NCI-H2107 treated with DMSO at 0.1 percent for 48 hours (cell line): ENCODE measurements around the gene GMPR2.
A peak's percentile ranks its signal among the peaks of the same experiment; 100 is the strongest.
"Not testable (repeated sequence)": the region's sequence is repeated elsewhere in the genome, so short reads cannot be mapped to it uniquely, and the experiment has no call there.

Experiments used
- DNase-seq: peaks from one replicate; lab custom pipeline; 2025; ENCODE audit not compliant: unreplicated experiment; lab: John Stamatoyannopoulos, UW

Gene GMPR2

DNA sequence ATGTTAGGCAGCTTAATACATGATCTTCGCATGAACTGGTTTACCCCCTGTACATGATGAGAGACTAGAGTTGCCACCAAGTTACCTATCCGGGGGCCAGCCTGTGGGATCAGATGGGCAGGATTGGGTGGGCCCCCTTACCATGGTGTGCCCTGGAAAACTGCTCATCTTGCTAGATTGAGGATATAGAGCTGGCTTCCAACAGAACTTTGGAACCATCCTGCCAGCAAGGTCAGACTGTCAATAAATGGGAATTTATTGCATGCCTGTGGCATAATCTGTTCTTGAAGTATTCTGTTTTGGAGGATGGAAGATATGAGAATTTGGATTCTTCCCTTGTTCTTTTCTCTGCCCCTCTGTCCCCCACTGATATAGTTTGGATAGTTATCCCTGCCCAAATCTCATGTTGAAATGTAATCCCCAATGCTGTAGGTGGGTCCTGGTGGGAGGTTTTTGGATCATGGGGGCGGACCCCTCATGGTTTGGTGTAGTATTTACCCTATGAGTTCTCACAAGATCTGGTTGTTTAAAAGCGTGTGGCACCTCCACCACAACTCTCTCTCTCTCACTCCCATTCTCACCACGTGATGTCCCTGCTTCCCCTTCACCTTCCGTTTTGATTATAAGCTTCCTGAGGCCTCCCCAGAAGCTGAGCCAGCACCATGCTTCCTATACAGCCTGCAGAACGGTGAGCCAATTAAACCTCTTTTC is 33.8 kb upstream of the GMPR2 start:
- no peak for DNase-seq

DNA sequence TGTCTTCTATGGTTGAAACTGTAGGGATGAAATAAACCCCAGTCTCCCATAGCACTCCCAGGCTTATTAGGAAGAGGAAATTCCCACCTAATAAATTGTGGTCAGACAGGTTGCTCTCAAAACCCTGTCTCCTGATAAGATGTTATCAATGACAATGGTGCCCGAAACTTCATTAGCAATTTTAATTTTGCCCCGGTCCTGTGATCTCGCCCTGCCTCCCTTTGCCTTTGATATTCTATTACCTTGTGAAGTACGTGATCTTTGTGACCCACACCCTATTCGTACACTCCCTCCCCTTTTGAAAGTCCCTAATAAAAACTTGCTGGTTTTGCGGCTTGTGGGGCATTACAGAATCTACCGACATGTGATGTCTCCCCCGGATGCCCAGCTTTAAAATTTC is 30.2 kb upstream of the GMPR2 start:
- DNase-seq = not testable (repeated sequence)

GRCh38 chr14:24203249-24203886 is 29.4 kb upstream of the GMPR2 start:
- not testable (repeated sequence) for DNase-seq

- no peak for DNase-seq
Observed at GRCh38 chr14:24204163-24205146, 28.3 kb upstream of the GMPR2 start.

DNA sequence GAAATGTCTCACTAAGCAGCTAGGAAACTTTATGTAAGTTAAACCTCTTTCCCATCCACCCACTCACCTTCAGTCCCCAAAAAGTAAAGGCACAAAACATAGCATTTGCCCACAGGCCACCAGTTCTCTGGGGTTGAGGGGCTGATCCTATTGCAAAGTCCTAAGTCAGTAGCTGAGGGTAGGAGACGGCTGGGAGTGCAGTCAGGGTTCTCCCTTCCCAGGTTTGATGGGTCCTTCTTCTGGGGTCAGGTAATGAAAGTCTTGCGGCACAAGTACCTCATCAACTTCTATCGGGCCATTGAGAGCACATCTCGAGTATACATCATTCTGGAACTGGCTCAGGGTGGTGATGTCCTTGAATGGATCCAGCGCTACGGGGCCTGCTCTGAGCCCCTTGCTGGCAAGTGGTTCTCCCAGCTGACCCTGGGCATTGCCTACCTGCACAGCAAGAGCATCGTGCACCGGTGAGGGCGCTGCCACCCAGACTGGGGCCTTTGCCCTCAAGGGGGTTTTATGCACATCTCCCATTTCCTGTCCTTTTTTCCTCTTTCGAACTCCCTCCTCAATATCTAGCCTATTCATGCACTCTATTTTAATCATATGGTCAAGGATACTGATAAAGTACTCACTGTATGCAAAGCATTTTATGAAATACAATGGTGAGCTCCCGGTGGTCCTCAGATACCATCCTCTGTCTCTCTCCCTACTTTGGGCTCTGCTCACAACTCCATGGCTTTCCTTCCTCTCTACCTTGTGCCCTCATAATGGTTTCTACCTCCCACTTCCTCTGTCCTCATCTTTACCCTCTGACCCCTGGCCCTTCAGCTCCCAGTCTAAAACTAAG is 26.2 kb upstream of the GMPR2 start:
- DNase-seq = no peak

DNA sequence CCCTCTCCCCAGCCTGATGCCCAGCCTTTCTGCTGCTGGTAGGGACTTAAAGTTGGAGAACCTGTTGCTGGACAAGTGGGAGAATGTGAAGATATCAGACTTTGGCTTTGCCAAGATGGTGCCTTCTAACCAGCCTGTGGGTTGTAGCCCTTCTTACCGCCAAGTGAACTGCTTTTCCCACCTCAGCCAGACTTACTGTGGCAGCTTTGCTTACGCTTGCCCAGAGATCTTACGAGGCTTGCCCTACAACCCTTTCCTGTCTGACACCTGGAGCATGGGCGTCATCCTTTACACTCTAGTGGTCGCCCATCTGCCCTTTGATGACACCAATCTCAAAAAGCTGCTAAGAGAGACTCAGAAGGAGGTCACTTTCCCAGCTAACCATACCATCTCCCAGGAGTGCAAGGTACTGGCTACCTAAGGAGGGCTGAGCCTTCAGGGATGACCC is 25.6 kb upstream of the GMPR2 start:
- no peak for DNase-seq

- DNase-seq = no peak
Observed at GRCh38 chr14:24207625-24208024, 25.1 kb upstream of the GMPR2 start.

- DNase-seq = no peak
Observed at GRCh38 chr14:24211311-24211710, 21.4 kb upstream of the GMPR2 start.

GRCh38 chr14:24212924-24213865 is 19.5 kb upstream of the GMPR2 start, which contains the start of gene CHMP4A:
CHMP4A (minus strand) TSS chr14:24213488; CDS start chr14:24213439, 49 bp downstream.
- peak; percentile 95 for DNase-seq

- DNase-seq = no peak
Observed at GRCh38 chr14:24213866-24214662, 18.7 kb upstream of the GMPR2 start.

DNA sequence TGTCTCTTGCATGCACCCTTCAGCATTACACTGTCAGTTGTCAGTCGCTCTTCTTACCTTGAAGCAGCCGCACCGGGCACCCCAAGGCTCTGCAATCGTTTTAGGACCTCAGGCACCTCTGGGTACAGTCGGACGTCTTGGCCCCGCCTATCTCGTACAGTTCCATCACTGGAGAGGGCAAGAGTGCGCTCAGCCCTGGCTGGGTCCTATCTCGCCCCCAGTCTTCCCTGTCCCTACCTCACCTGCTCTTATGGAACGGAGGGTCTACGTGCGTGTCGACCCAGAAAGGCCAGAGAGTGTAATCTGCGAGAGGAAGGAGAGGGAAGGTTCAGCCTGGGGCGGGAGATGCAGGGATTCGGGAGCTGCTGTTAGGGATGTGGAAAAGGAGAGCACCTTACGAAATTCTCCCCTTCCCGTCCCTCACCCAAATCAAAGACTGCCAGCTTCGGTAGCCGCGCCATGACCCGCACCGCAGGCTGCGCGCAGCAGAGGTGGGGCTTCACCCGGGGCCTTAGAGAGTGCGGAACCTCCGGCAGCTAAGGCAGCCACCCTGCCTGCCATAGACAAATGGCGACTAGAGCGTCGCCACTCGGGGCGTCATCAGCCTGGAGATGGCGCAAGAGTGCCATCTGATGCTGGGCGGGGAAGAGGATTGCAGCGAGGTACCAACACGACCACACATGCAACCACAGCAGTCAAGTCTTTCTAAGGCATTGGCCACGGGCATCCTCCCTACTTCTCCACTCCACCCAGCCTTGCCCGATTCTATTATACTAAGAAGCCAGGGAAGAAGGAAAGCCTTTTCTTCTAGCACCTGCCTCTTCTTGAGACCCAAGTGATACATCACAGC is 17.0 kb upstream of the GMPR2 start, which contains the start of gene MDP1:
MDP1 (minus strand) TSS at position 572 of the 850 bp plus-strand sequence; CDS start at position 461, 111 bp downstream.
- DNase-seq = peak; percentile 90

DNA sequence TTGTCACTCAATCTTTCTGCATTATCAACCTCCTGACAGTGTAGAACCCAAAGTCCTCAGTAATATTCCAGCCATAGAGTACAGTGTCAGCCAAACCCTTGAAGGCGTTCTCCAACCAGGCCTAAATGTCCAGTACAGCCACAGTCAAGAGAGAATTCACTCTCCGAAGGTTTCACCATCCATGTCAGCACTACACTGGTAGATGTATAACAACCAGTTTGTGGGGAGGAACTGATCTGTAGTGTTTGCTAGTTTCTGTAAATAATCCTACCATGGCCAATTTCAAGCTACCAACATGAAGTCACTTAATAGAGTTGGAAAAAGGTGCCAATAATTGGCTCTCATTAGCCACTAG is 16.4 kb upstream of the GMPR2 start:
- DNase-seq = no peak

- DNase-seq = not testable (repeated sequence)
Observed at GRCh38 chr14:24216876-24217275, 15.9 kb upstream of the GMPR2 start.

DNA sequence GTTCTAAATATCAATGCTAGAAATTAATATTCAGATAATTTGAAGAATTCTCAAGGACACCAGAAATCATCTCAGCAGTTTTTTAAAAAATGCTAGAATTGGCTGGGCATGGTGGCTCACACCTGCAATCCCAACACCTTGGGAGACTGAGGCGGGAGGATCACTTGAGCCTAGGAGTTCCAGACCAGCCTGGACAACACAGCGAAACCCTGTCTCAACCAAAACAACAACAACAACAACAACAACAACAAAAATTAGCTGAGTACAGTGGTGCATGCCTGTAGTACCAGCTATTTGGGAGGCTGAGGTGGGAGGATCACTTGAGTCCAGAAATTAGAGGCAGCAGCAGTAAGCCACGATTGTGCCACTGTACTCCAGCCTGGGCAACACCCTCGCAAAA is 13.6 kb upstream of the GMPR2 start:
- DNase-seq = no peak

DNA sequence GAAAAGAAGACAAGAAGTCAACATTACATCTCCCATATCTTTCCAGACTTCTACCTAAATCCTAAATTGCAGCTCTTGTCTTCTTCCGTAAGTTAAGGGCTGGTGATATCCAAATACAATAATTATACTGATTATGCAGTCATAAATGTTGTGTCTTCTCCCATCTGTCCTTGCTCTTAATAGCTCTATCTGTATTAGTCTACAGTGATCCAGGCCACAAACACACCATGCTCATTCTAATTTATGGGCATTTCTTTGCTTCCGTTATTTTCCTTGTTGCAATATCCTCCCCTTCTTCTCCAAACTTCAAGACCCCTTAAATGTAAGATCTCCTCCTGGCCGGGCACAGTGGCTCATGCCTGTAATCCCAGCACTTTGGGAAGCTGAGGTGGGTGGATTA is 13.2 kb upstream of the GMPR2 start:
- no peak for DNase-seq

DNA sequence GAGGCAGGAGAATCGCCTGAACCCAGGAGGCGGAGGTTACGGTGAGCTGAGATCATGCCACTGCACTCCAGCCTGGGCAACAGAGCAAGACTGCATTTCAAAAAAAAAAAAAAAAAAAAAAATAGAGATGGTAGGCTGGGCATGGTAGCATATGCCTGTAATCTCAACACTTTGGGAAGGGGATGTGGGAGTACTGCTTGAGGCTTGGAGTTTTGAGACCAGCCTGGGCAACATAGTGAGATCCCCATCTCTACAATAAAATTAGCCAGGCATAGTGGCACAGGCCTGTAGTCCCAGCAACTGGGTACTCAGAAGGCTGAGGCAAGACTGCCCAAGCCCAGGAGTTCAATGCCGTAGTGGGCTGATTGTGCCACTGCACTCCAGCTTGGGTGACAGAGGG is 9.7 kb upstream of the GMPR2 start:
- not testable (repeated sequence) for DNase-seq

DNA sequence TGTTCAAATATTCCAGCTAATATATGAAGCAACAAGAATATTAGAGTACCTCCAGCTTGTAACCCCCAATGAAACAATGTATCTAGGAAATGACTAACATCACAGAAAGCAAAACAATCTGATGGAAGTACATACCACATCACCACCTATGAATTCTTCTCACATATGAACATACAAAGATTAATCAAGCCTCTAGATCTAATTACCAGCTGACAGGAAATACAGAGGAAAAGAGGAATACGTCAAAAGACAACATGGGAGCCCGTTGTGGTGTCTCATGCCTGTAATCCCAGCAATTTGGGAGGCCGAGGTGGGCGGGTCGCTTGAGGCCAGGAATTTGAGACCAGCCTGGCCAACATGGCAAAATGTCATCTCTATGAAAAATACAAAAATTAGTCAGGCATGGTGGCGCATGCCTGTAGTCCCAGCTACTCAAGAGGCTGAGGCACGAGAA is 8.1 kb upstream of the GMPR2 start:
- no peak for DNase-seq

DNA sequence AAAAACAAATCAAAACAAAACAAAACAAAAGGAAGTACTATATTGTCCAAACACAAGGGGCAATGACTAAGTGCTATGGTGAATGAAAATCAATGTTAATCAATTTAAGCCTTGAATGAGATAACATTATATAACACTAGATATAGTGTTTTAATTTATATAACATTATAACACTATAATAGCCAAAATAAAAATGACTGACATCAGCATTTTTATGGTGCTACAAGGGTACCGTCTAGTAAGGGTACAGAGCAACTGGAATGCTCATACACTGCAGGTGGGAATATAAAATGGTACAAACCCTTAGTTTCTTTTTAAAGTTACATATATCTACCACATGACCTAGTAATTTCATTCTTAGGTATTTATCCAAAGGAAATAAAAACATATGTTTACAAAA is 6.3 kb upstream of the GMPR2 start:
- no peak for DNase-seq
